Breast epithelium (tissue), 3 donors: ENCODE results near the gene FTO.
"Not testable (repeated sequence)": the region's sequence is repeated elsewhere in the genome, so short reads cannot be mapped to it uniquely, and the experiment has no call there.

ENCODE experiments used
- CTCF ChIP-seq, 3 donors: fragments of 450-650 bp; IDR thresholded peaks; one replicate each; pipeline ENCODE4 v1.5.1; 2016 to 2017; ENCODE audit warnings: antibody characterized with exemption in 3 of 3, mild to moderate bottlenecking in 3 of 3, moderate library complexity in 3 of 3
- POLR2A ChIP-seq: fragments of 450-650 bp; IDR thresholded peaks from one replicate; pipeline ENCODE4 v1.6.1; 2016; ENCODE audit warnings: antibody characterized with exemption, mild to moderate bottlenecking, moderate library complexity

GRCh38 chr16:53685334-53685733 lies 18.6 kb upstream of the FTO start:
- TF ChIP-seq POLR2A; CTCF (IDR thresholded peaks at IDR 0.05): not testable (repeated sequence)
